OCI-M1 (cell line): ENCODE data around the gene RALGAPA2.
A peak's percentile ranks its signal among the peaks of the same experiment; 100 is the strongest.

Experiments
- DNase-seq: peaks from one replicate; lab custom pipeline; 2025; lab: John Stamatoyannopoulos, UW

The RALGAPA2 gene

DNA sequence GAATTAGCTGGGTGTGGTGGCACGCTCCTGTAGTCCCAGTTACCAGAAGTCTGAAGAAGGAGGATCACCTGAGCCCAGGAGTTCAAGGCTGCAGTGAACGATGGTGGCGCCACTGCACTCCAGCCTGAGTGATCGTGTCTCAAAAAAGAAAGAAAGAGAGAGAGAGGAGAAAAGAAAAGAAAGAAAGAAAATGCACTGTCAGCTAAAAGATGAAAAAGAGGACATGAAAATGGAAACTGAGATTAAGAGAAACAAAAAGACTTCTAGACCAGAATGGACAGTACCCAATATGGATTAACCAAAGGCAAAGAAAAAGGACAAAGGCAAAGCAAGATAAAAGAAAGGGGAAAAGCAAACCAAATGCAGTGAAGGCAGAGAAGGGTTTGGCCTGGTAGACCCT, 9.0 kb upstream of the RALGAPA2 start:
- DNase-seq = no peak

DNA sequence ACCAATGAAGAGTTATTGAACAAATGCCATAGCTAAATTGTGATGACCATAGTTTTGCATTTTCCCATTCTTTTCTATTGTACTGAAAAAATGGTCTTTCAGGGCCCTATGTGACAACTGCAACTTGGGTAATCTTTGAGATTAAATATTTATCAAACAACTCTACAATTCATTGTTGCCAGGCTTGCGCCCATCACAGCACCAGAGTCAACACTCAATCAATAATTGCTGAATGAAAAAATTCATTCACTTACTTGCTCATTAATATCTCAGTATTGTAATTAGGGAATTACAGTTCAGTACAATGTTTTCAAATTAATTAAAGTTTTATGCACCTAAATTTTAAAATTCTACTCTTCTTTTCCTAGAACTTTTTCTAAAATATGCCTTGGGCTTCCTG, 7.7 kb upstream of the RALGAPA2 start:
- no peak for DNase-seq

DNA sequence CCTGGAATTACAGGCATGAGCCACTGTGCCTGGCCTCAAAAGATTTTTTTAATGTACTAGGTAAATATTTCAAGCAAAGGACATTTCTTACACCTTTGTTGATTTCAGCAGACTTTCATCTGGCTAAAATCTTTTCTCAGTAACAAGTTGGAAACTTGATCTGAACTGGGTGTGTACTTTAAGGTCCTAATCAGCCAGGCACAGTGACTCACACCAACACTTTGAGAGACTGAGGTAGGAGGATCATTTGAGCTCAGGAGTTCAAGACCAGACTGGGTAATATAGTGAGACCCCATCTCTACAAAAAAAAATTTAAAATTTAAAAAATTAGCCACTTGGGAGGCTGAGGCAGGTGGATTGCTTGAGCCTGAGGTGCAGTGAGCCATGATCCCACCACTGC, 7.0 kb upstream of the RALGAPA2 start:
- no peak for DNase-seq

DNA sequence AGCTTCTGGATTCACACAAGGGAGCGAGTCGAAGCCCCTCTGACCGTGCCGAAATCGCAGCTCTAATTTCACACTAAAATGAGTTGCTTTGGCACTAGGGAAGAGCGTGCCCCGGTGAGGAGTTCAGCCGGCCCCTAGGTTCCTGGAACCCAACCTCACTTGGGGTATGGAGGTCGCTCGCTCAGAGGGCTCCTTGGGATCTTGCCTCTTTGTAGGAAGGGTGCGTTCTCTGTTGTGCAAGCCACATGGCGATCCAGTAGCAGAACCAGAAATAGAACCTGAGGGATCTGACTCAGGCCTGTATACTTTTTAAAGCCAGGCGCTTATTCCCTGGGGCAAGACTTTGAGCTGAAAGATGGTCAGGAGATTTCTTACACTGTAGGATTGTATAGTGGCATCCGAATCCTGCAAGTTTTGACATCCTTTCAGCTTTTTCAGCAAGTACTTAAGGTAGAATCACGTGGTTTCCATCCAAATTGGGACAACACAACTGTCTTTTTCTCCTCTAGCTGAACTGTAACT, 861 bp upstream of the RALGAPA2 start:
- DNase-seq = no peak

DNA sequence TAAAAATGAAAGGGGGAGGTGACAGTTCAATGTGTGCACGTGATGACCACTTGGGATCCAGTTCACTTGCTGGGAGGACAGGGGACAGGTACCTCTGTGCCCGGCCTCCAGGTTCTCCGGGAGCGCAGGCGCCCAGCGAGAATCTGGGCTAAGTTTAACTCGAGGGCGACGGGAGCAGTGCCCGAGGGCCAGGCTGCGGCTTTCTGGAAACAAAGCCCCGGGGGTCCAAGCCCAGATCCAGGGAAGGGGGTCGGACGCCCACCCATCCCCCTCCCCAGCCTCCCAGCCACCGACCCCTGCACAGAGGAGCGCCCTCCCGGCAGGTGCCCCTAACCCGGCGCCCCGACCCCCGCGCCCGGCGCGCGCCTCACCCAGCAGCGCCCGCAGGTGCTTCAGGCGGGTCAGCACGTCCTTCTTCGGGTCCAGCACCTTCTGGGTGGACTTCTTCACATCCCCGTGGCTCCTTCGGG, 405 bp downstream of the RALGAPA2 start:
- peak; percentile 33 for DNase-seq

DNA sequence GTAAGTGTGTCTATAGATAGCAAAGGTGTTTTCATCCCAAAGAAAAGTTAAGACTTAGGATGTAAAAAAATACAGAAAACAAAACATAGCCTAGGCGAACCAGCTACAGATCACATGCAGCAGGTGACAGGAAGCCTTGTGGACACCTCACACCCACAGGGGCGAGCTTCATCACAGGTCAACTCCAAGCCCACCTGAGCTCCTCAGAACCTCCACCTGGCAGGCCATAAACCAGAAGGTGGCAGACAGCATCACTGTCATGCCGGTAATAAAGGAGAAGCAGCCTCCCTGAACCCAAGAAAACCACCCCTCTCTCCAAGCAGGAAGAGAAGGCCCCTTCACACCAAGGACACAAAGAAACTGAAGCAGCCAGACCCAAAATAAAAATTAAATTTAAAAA, 1.0 kb downstream of the RALGAPA2 start:
- peak; percentile 33 for DNase-seq

DNA sequence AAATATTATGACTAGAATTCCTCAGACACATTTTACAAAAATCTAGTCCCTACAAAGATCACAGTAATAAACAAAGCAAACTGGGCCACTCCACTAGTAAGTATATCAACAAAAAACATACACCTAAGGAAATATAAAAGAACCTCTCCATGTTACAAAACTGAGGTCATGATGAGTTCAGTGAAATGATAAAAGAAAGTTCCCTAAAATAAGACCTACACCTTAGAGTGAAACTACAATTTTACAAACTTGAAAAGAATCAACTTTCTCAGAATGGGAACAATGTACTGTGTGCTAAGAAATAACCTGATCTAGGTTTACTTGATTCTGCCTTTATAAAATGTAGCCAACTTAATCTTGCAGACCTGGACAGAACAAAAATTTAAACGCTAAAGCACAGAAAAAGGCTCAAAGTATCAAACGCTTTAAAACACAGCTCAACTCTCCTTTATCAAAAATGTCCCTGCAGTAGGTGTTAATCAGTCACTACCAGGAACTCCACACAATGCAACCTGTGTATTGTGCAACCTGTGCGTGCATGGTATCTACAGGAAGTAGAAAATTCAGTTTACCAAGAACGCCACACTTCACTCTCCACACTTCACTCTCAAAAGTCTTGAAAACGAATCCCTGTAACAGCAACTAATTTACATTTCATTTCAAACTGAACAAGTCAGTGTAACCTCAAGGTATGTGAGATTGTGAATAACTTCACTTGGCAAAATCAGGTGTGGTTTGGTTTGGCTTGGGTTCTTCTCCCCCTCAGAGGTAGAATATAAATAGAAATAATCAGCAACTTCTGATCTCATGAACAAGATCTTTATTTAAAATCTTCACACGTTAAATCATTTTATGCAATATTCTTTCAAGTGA, 1.8 kb downstream of the RALGAPA2 start:
- peak; percentile 76 for DNase-seq

DNA sequence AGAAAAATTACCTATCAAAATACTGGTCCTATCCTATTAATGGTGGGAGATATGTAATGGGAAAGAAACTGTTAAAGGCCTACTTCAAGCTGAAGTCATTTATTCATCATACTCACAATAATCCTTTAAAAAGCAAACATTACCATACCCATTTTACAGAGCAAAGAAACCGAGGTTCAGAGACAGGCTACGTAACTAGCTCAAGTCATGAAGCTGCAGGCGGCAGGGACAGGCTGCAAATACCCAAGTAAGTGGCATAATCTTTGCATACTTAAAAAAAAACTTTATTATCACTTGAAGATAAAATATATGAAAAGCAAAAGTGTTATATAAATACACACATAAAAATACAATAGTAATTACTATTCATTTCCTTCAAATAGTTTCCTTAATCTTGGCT, 2.6 kb downstream of the RALGAPA2 start:
- DNase-seq = no peak

DNA sequence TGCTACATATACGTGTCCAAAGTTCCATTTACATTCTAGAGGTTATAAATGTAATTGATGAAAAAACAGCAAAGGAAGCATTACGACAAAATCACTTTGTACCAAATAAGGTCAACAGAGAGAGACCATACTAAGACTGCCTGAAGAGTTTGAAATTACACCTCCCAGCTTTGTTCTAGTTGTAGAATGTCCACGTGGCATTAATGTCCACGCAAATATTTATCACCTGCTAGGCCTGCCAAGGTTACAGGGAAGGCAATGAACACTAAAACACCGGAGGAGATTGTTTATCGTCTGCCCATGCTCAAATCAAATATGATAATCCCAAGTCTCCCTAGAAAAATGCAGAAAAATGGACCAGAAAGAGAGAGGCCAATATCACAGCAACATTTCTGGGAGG, 6.2 kb downstream of the RALGAPA2 start:
- no peak for DNase-seq

DNA sequence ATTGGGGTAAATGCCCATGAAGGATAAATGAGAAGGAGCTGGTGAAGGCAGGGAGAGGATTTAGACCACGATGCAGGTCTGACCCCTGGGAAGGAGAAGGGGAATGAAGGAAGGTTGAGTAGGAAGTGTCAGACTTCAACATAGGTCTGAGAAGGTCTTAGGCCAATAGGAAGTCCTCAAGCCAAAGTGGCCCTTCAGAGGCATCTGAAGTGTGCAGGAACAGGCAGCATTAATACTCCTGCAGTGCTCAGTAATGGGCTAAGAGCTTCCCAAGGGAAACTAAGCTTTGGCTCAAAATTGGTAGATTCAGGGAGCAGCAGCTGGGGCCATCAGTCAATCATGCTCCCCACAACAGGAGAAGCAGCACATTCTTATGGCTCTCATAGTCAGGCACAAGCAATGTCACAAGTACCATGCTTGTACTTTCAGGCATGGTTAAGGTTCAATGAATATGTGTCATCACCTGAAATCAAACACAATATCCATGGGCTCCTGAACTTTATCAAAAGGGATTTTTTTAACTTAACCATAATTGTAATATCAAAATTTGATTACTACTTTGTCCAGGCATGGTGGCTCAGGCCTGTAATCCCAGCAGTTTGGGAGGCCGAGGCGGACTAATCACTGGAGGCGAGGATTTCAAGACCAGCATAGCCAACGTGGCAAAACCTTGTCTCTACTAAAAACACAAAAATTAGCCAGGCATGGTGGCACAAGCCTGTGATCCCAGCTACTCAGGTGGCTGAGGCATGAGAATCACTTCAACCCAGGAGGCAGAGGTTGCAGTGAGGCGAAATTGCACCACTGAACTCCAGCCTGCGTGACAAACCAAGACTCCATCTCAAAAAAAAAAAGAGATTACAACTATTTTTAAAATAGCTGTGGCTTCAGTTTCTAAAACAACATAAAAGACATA, 9.9 kb downstream of the RALGAPA2 start:
- DNase-seq = no peak

DNA sequence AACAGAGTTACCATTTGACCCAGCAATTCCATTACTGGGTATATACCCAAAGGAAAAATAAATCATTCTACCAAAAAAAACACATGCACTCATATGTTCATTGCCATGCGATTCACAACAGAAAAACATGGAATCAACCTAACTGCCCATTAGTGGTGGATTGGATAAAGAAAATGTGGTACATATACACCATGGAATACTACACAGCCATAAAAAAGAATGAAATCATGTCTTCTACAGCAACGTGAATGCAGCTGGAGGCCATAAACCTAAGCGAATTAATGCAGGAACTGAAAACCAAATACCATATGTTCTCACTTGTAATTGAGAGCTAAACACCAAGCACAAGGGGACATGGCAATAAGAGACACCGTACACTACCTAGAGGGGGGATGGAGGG, 12.5 kb downstream of the RALGAPA2 start:
- DNase-seq = no peak

DNA sequence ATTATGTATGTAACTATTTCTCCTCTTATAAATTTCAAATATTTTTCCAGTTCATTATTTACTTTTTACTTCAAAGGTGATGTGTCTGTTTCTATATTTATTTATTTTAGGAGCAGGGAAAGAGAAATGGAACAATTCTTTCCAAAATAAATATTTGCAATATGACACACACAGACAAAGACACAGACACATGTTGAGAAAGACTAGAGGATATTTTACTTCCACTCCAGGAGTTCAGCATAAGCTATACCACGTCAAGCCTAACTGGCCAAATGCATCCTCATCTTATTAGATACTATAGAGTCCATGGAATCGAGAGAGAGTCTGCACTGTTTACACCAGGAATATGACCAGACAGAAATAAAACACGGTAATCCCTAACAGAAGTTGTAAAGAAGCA, 13.3 kb downstream of the RALGAPA2 start:
- DNase-seq = no peak

DNA sequence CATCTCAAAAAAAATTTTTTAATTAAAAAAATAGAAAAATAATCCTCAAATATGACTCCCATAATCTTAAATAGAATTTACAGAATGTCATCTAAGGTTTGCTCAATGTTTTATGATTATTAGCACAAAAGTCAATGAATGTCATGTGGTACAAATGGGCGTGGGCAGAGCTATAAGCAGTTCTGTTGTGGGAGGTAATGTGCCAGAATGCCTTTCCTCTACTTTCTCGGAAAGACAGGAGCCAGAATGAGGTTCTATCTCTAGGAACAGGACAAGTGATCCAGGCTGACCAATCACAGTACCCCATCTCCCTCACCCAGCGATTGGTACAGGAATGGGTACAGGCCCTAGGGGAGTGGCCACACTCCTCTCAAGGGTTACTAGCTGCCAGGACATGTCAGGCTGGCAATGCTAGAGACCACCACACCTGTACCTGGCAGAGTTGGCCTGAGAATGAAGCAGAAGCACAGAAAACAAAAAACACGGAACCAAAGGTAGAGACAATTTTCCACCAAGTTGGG, 15.1 kb downstream of the RALGAPA2 start:
- DNase-seq = no peak

DNA sequence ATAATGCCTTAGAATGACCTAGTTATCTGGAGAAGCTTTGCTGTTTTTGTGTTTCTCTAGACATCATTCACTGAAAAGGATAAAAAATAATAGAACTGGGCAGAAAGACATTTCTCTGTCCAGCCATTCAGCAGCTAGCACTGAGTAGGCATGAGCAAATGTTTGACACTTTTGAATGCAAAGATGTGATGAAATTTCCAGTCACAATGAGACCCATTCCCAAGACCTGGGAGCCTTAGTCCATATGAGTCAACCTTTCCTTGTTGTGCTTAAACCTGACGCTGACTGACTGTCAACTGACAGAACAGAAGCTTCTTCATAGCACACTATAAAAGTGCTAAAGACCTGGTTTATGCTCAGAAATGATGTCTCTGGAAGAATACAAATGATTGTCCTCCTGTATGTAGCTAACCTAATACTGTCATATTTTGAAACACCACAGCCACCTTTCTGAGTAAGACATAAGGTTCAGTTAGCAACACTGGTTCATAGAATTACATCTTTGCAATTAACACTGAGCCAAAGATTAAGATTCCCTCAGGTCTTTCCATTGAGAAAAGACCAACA, 17.1 kb downstream of the RALGAPA2 start:
- no peak for DNase-seq

DNA sequence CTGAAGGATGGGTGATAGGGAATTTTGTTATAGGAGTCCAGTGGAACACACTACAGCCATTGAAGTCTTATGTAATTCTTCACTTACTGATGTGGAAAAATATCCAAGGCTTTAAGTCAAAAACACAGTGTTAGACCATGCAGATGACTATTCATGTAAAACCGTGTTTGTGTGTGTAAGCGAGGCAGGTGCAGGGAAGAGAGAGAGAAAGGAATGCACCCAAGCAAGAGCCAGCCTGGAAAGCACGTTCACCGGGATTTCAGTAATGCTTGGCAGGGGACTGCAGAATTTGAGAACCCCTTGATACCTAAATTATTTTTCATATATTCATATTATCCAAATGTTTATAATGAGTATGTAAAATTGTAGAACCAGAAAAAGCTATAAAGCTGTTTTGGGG, 17.9 kb downstream of the RALGAPA2 start:
- no peak for DNase-seq

DNA sequence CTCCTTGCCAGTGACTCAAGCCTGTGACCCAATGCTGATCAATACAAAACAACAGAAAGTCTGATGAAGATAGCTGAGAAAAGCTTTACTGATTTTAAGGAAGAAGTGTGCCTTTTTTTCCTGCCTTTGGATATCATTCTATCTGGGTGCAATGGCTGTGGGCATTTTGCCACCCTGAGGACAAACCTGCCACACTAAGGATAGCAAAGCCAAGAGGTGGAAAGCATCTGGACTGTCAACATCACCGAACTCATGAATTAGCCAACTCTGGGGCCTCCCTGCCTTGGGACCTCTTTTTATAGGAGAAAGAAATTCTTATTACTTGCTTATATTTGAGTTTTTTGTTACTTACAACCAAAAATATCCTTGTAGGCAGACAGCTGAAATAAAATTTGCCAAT, 19.9 kb downstream of the RALGAPA2 start:
- no peak for DNase-seq

DNA sequence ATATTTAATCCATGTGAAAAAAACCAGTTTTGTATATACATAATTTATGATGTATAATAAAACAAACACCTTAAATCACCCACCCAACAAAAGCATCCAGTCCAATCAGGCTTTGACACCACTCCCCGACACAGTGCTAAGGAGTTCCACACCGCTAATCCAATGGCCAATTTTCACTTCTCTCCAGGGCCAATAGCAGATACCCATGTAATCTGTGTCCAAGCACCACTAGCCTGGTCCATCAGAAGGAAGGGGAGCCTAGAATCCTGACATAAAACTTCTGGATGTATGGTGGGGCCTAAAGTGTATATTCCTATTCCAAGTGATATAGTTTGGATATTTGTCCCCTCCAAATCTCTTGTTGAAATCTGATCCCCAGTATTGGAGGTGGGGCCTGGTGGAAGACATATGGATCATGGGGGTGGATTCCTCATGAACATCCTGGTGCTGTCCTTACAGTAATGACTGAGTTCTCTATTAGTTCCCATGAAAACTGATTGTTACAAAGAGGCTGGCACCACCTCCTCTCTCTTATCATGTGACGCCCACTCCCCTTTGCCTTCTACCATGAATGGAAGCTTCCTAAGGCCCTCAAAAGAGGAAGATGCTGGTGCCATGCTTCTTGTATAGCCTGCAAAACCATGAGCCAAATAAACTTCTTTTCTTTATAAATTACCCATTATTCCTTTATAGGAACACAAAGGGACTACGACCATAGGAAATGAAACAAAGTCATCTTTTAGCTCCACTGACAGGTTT, 20.8 kb downstream of the RALGAPA2 start:
- peak; percentile 40 for DNase-seq

DNA sequence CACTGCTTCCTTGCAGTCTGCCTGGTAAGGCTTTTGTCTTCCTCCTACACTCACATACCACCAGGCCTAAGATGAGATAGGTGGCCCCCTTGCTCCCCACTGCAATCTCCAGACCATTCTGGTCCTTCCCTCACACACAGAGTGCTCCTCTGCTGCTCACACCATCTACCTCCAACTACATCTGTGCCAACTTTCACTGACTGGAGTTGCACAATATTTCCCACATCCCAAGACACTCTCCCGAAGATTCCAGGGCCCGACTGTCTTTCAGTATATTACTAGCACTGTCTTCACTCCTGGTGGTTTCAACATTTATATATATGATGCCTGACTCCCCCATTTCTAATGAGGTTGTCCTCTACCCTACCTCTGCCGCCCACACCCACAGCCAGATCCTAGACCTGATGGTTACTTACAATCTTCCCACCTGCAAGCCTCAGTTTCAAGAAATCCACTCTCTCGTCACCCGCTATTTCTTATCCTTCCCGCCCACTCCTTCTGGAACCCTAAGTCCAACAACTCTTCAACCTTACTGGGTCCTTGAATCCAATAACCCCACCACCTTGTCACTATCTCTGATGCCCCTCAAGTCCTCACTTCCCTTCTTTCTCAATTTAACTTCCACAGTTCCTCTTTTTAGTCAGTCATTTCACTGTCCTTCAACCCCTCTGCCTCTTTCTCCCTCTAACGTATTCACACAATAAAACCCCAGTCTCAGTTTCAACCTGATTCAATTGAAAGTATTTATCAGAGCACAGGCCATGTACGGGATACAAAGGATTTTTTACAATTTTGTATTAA, 21.6 kb downstream of the RALGAPA2 start:
- peak; percentile 67 for DNase-seq

DNA sequence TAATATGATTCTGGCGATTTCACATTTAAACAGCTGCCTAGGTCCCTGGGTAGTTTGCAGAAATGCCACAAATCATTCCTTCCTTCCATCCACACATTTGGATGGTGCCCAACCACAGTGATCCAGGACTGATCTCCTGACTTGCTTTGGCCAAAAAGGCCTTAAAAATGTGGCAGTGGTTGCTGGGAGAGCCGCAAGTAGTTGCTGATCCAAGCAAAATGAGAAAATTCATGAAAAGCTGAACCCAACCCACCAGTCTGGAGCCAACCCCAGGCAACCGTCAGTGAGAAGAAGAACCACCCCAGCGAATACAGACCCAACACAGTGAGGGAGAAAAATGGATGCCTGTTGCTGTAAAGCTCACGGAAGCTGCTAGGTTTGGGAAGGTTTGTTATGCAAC, 25.1 kb downstream of the RALGAPA2 start:
- DNase-seq = no peak

DNA sequence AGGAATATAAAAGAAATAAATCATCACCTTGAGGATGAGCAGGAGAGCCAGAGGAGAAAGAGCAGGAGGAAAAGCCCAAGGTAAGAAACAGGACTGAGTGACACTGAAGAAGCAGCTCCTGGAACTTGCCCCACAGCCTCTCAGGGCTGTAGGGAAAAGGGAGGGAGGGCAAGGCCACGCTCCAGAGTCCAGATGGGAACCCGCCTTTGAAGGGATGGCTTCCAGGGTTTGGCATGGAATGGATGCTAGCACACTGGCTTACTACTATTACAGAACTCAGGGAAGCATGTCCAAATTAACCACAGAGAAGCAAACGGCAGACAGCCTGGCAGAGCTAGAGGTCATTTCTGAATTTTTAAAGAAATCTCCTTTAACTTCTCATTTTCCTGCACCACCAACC, 26.8 kb downstream of the RALGAPA2 start:
- no peak for DNase-seq
